ENCODE data around the gene LILRA1.

LILRA1 gene

GRCh38 chr19:54606891-54607784 is 13.7 kb downstream of the LILRA1 start:
- peak overlapping the region; percentile 14 for H3K4me3 ChIP-seq (ENCODE audit: low read depth, low read length)
- peak; percentile 66 for DNase-seq (ENCODE audit: low read depth)
- TF ChIP-seq CTCF (IDR thresholded peaks at IDR 0.05; ENCODE audit: insufficient read depth, low read depth, low read length, missing control alignments), result no peak

GRCh38 chr19:54607785-54608150 is 14.3 kb downstream of the LILRA1 start:
- H3K4me3 ChIP-seq (ENCODE audit: low read depth, low read length), result no peak overlapping the region
- TF ChIP-seq CTCF (IDR thresholded peaks at IDR 0.05; ENCODE audit: insufficient read depth, low read depth, low read length, missing control alignments), result no peak
- no peak for DNase-seq (ENCODE audit: low read depth)

GRCh38 chr19:54608205-54608604 is 14.8 kb downstream of the LILRA1 start:
- H3K4me3 ChIP-seq (ENCODE audit: low read depth, low read length), result no peak overlapping the region
- no peak for DNase-seq (ENCODE audit: low read depth)
- TF ChIP-seq CTCF (IDR thresholded peaks at IDR 0.05; ENCODE audit: insufficient read depth, low read depth, low read length, missing control alignments), result no peak

- no peak for TF ChIP-seq CTCF (IDR thresholded peaks at IDR 0.05; ENCODE audit: insufficient read depth, low read depth, low read length, missing control alignments)
- no peak for DNase-seq (ENCODE audit: low read depth)
Measured at GRCh38 chr19:54608792-54609191, 15.4 kb downstream of the LILRA1 start.

GRCh38 chr19:54609356-54609791 is 15.9 kb downstream of the LILRA1 start:
- TF ChIP-seq CTCF (IDR thresholded peaks at IDR 0.05; ENCODE audit: insufficient read depth, low read depth, low read length, missing control alignments), result no peak
- no peak for DNase-seq (ENCODE audit: low read depth)

More at GRCh38 chr19:54608792-54609191, 15.4 kb downstream of the LILRA1 start:
- H3K4me3 ChIP-seq (ENCODE audit: low read depth, low read length), result no peak overlapping the region

GRCh38 chr19:54612428-54612827 is 19.0 kb downstream of the LILRA1 start:
- DNase-seq (ENCODE audit: low read depth), result no peak
- no peak for TF ChIP-seq CTCF (IDR thresholded peaks at IDR 0.05; ENCODE audit: insufficient read depth, low read depth, low read length, missing control alignments)

More at GRCh38 chr19:54609356-54609791, 15.9 kb downstream of the LILRA1 start:
- H3K4me3 ChIP-seq (ENCODE audit: low read depth, low read length), result no peak overlapping the region

More at GRCh38 chr19:54612428-54612827, 19.0 kb downstream of the LILRA1 start:
- H3K4me3 ChIP-seq (ENCODE audit: low read depth, low read length), result no peak overlapping the region
